ENCODE results near the gene GRIK4. TPM values are rescaled to one million over a fixed set of nuclear protein-coding genes. Genes with fewer than 3 reads are reported as not detected.

The GRIK4 gene
- total RNA-seq, 1 donor from 2014 or later = 2.2 TPM

GRCh38 chr11:120789391-120789790, 277.8 kb downstream of the GRIK4 start:
- no peak for FAIRE-seq
- Mint-ChIP-seq H3K27ac (ENCODE audit: unreplicated experiment) (no peak overlapping the region), H3K27me3 (ENCODE audit: low read depth, unreplicated experiment) (peaks cover 23% of the 10 kb centered on the region), H3K4me3 (ENCODE audit: unreplicated experiment) (no peak overlapping the region), H3K36me3 (ENCODE audit: low read depth, unreplicated experiment) (no peaks in the 10 kb centered on the region), H3K9me3 (ENCODE audit: unreplicated experiment) (no peaks in the 10 kb centered on the region), H3K4me1 (ENCODE audit: low read depth, unreplicated experiment) (no peaks in the 10 kb centered on the region)
- Histone ChIP-seq H3K4me3 (ENCODE audit: insufficient read depth, low read depth, low read length) (no peak overlapping the region), H2AFZ (ENCODE audit: low read depth, low read length) (no peak overlapping the region), H3K27me3 (ENCODE audit: insufficient read depth, low read length) (peaks cover 8% of the 10 kb centered on the region), H3K9me3 (ENCODE audit: insufficient read depth, low read depth, low read length) (peaks cover 3% of the 10 kb centered on the region), H3K4me1 (ENCODE audit: insufficient read depth, low read length) (no peaks in the 10 kb centered on the region), H3K27ac (ENCODE audit: low read depth, low read length) (no peak overlapping the region), H4K20me1 (ENCODE audit: insufficient read depth, low read length) (no peaks in the 10 kb centered on the region), H3K9ac (ENCODE audit: low read length) (no peak overlapping the region), H3K79me2 (ENCODE audit: insufficient read depth, low read length) (no peaks in the 10 kb centered on the region), H3K36me3 (ENCODE audit: insufficient read depth, low read length) (no peaks in the 10 kb centered on the region), H3K4me2 (ENCODE audit: low read length) (no peak overlapping the region)
- TF ChIP-seq CTCF (IDR thresholded peaks at IDR 0.05; ENCODE audit: insufficient read depth, low read depth, low read length) = no peak
- no peak for TF ChIP-seq EZH2 (IDR thresholded peaks at IDR 0.05; ENCODE audit: insufficient read depth, low read length)
- no peak for DNase-seq (ENCODE audit: low read depth)

- no peaks in the 10 kb centered on the region for H3K36me3 Mint-ChIP-seq (ENCODE audit: low read depth, unreplicated experiment)
- Histone ChIP-seq H3K9me3 (ENCODE audit: insufficient read depth, low read depth, low read length) (peaks cover 3% of the 10 kb centered on the region), H3K27ac (ENCODE audit: low read depth, low read length) (no peak overlapping the region), H3K27me3 (ENCODE audit: insufficient read depth, low read length) (peaks cover 4% of the 10 kb centered on the region), H4K20me1 (ENCODE audit: insufficient read depth, low read length) (no peaks in the 10 kb centered on the region), H2AFZ (ENCODE audit: low read depth, low read length) (no peak overlapping the region), H3K9ac (ENCODE audit: low read length) (no peak overlapping the region), H3K4me1 (ENCODE audit: insufficient read depth, low read length) (no peaks in the 10 kb centered on the region), H3K79me2 (ENCODE audit: insufficient read depth, low read length) (no peaks in the 10 kb centered on the region), H3K4me3 (ENCODE audit: insufficient read depth, low read depth, low read length) (no peak overlapping the region), H3K36me3 (ENCODE audit: insufficient read depth, low read length) (no peaks in the 10 kb centered on the region), H3K4me2 (ENCODE audit: low read length) (no peak overlapping the region)
- H3K4me3 Mint-ChIP-seq (ENCODE audit: unreplicated experiment) = no peak overlapping the region
- DNase-seq (ENCODE audit: low read depth) (no peak), FAIRE-seq (no peak)
- peaks cover 12% of the 10 kb centered on the region for H3K27me3 Mint-ChIP-seq (ENCODE audit: low read depth, unreplicated experiment)
- H3K9me3 Mint-ChIP-seq (ENCODE audit: unreplicated experiment) = peaks cover 3% of the 10 kb centered on the region
- no peak overlapping the region for H3K27ac Mint-ChIP-seq (ENCODE audit: unreplicated experiment)
- H3K4me1 Mint-ChIP-seq (ENCODE audit: low read depth, unreplicated experiment) = no peaks in the 10 kb centered on the region
- TF ChIP-seq CTCF (IDR thresholded peaks at IDR 0.05; ENCODE audit: insufficient read depth, low read depth, low read length) (no peak), EZH2 (IDR thresholded peaks at IDR 0.05; ENCODE audit: insufficient read depth, low read length) (no peak)
Observed at GRCh38 chr11:120792306-120792705, 280.8 kb downstream of the GRIK4 start.

GRCh38 chr11:120793150-120793549, 281.6 kb downstream of the GRIK4 start:
- Histone ChIP-seq H3K79me2 (ENCODE audit: insufficient read depth, low read length) (no peaks in the 10 kb centered on the region), H3K9me3 (ENCODE audit: insufficient read depth, low read depth, low read length) (peaks cover 3% of the 10 kb centered on the region), H4K20me1 (ENCODE audit: insufficient read depth, low read length) (no peaks in the 10 kb centered on the region), H3K4me3 (ENCODE audit: insufficient read depth, low read depth, low read length) (no peak overlapping the region), H3K4me2 (ENCODE audit: low read length) (no peak overlapping the region), H3K4me1 (ENCODE audit: insufficient read depth, low read length) (no peaks in the 10 kb centered on the region), H3K27ac (ENCODE audit: low read depth, low read length) (no peak overlapping the region), H3K27me3 (ENCODE audit: insufficient read depth, low read length) (peaks cover 4% of the 10 kb centered on the region), H2AFZ (ENCODE audit: low read depth, low read length) (no peak overlapping the region), H3K36me3 (ENCODE audit: insufficient read depth, low read length) (no peaks in the 10 kb centered on the region), H3K9ac (ENCODE audit: low read length) (no peak overlapping the region)
- peaks cover 15% of the 10 kb centered on the region for H3K27me3 Mint-ChIP-seq (ENCODE audit: low read depth, unreplicated experiment)
- no peak for DNase-seq (ENCODE audit: low read depth)
- H3K4me3 Mint-ChIP-seq (ENCODE audit: unreplicated experiment) = no peak overlapping the region
- H3K36me3 Mint-ChIP-seq (ENCODE audit: low read depth, unreplicated experiment) = no peaks in the 10 kb centered on the region
- peaks cover 3% of the 10 kb centered on the region for H3K9me3 Mint-ChIP-seq (ENCODE audit: unreplicated experiment)
- TF ChIP-seq EZH2 (IDR thresholded peaks at IDR 0.05; ENCODE audit: insufficient read depth, low read length) (no peak), CTCF (IDR thresholded peaks at IDR 0.05; ENCODE audit: insufficient read depth, low read depth, low read length) (no peak)
- no peak overlapping the region for H3K27ac Mint-ChIP-seq (ENCODE audit: unreplicated experiment)
- H3K4me1 Mint-ChIP-seq (ENCODE audit: low read depth, unreplicated experiment) = no peaks in the 10 kb centered on the region
- FAIRE-seq = no peak
